ENCODE data around the gene SERF2.

Gene SERF2

GRCh38 chr15:43792761-43793476 lies 799 bp downstream of the SERF2 start:
- TF ChIP-seq CTCF (conservative IDR thresholded peaks at IDR 0.05; ENCODE audit: low read depth), result no peak
- CTCF ChIA-PET, result interaction anchor here (0.6 to 1.2 kb wide), 3 partner anchors 9 to 20 kb away, joined by 3 read pairs; no protein-coding TSS in a partner anchor
- POLR2A ChIA-PET (ENCODE audit: low non-redundant PET), result interaction anchor here (0.5 to 0.7 kb wide), 2 partner anchors 12 to 44 kb away, joined by 3 to 6 read pairs; no protein-coding TSS in a partner anchor
- peak overlapping the region; percentile 87 for H3K27ac ChIP-seq
- peak; percentile 53 for DNase-seq (ENCODE audit: low spot score)

GRCh38 chr15:43793647-43794046 lies 1.5 kb downstream of the SERF2 start:
- ChIA-PET CTCF (no interaction called here), POLR2A (ENCODE audit: low non-redundant PET) (interaction anchor here (0.5 kb wide), 1 partner anchor 43 kb away, joined by 6 read pairs; no protein-coding TSS in a partner anchor)
- no peak for TF ChIP-seq CTCF (conservative IDR thresholded peaks at IDR 0.05; ENCODE audit: low read depth)
- no peak for DNase-seq (ENCODE audit: low spot score)
- peak overlapping the region; percentile 87 for H3K27ac ChIP-seq

- DNase-seq (ENCODE audit: low spot score), result no peak
- no peak for TF ChIP-seq CTCF (conservative IDR thresholded peaks at IDR 0.05; ENCODE audit: low read depth)
- CTCF ChIA-PET, result no interaction called here
- peak overlapping the region; percentile 33 for H3K27ac ChIP-seq
- POLR2A ChIA-PET (ENCODE audit: low non-redundant PET), result no interaction called here
Observed at GRCh38 chr15:43794269-43795037, 2.3 kb downstream of the SERF2 start.

- ChIA-PET CTCF (interaction anchor here (0.6 kb wide), 1 partner anchor 313 kb away, joined by 3 read pairs; no protein-coding TSS in a partner anchor), POLR2A (ENCODE audit: low non-redundant PET) (no interaction called here)
- TF ChIP-seq CTCF (conservative IDR thresholded peaks at IDR 0.05; ENCODE audit: low read depth), result no peak
- DNase-seq (ENCODE audit: low spot score), result no peak
- peak overlapping the region; percentile 33 for H3K27ac ChIP-seq
Observed at GRCh38 chr15:43795197-43795596, 3.1 kb downstream of the SERF2 start.

- ChIA-PET CTCF (no interaction called here), POLR2A (ENCODE audit: low non-redundant PET) (no interaction called here)
- no peak for DNase-seq (ENCODE audit: low spot score)
- no peak for TF ChIP-seq CTCF (conservative IDR thresholded peaks at IDR 0.05; ENCODE audit: low read depth)
- no peak overlapping the region for H3K27ac ChIP-seq
Observed at GRCh38 chr15:43795997-43796396, 3.9 kb downstream of the SERF2 start.

- H3K27ac ChIP-seq, result no peak overlapping the region
Observed at GRCh38 chr15:43796566-43796965, 4.4 kb downstream of the SERF2 start.

More at GRCh38 chr15:43796566-43796965, 4.4 kb downstream of the SERF2 start:
- ChIA-PET POLR2A (ENCODE audit: low non-redundant PET) (no interaction called here), CTCF (interaction anchor here (0.6 kb wide), 1 partner anchor 21 kb away, joined by 4 read pairs; no protein-coding TSS in a partner anchor)
- DNase-seq (ENCODE audit: low spot score), result no peak
- no peak for TF ChIP-seq CTCF (conservative IDR thresholded peaks at IDR 0.05; ENCODE audit: low read depth)
